ENCODE data around the gene PLA2G15.

DNA sequence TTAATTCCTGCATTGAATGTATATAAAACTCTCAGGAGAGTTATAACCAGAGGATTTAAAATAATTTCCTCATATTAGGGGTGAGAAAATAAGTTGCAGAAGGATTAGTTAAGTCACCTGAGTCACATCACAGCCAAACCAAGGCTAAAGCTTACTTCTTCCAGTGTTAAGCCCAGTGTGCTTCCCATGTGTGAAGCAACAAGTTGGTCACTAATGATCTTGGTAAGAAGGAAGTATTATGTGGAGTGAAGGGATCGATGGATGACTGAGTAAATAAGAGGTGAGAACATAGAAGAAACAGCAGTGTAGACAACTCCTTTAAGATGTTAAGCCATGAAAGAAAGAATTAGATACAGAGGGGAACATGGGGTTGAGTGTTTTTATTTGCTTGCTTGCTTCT is 29.9 kb upstream of the PLA2G15 start:
- TF ChIP-seq, protein P1, sequence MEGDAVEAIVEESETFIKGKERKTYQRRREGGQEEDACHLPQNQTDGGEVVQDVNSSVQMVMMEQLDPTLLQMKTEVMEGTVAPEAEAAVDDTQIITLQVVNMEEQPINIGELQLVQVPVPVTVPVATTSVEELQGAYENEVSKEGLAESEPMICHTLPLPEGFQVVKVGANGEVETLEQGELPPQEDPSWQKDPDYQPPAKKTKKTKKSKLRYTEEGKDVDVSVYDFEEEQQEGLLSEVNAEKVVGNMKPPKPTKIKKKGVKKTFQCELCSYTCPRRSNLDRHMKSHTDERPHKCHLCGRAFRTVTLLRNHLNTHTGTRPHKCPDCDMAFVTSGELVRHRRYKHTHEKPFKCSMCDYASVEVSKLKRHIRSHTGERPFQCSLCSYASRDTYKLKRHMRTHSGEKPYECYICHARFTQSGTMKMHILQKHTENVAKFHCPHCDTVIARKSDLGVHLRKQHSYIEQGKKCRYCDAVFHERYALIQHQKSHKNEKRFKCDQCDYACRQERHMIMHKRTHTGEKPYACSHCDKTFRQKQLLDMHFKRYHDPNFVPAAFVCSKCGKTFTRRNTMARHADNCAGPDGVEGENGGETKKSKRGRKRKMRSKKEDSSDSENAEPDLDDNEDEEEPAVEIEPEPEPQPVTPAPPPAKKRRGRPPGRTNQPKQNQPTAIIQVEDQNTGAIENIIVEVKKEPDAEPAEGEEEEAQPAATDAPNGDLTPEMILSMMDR (IDR thresholded peaks at IDR 0.05): no peak
- no peak for TF ChIP-seq ZFX (IDR thresholded peaks at IDR 0.05; ENCODE audit: borderline replicate concordance)
